ENCODE results near the gene LRWD1. TPM values are rescaled to one million over a fixed set of nuclear protein-coding genes. Genes with fewer than 3 reads are reported as not detected.

The LRWD1 gene
- total and polyA plus RNA-seq, 2 donors (not counting 1 experiment from before 2014, with no cell fraction given), result 7.4 to 14.5 TPM

Other genes starting within 250 kb of the LRWD1 start
- 2.0 and 2.3 TPM in 2 replicates for gene SH2B2, start 178.1 kb upstream of the LRWD1 start, total RNA-seq
- 0.18 and 0.43 TPM in 2 replicates for gene SH2B2, start 178.1 kb upstream of the LRWD1 start, polyA plus RNA-seq
- not detected in 2 replicates for gene SPDYE6, start 108.5 kb upstream of the LRWD1 start, total RNA-seq
- gene SPDYE6, start 108.5 kb upstream of the LRWD1 start, polyA plus RNA-seq, result not detected in 2 replicates
- gene PRKRIP1, start 68.6 kb upstream of the LRWD1 start, total RNA-seq, result 12.3 and 16.3 TPM in 2 replicates
- 12.4 and 13.8 TPM in 2 replicates for gene PRKRIP1, start 68.6 kb upstream of the LRWD1 start, polyA plus RNA-seq
- 14.9 and 26.6 TPM in 2 replicates for gene ORAI2, start 31.4 kb upstream of the LRWD1 start, total RNA-seq
- gene ORAI2, start 31.4 kb upstream of the LRWD1 start, polyA plus RNA-seq, result 20.3 and 22.1 TPM in 2 replicates
- 11.6 and 13.2 TPM in 2 replicates for gene ALKBH4, start 121 bp upstream of the LRWD1 start, total RNA-seq
- 3.7 and 4.3 TPM in 2 replicates for gene ALKBH4, start 121 bp upstream of the LRWD1 start, polyA plus RNA-seq
- gene POLR2J, start 13.9 kb downstream of the LRWD1 start, total RNA-seq, result 27.0 and 37.2 TPM in 2 replicates
- gene POLR2J, start 13.9 kb downstream of the LRWD1 start, polyA plus RNA-seq, result 55.3 and 91.2 TPM in 2 replicates
- gene RASA4B, start 52.8 kb downstream of the LRWD1 start, total RNA-seq, result 1.5 and 2.1 TPM in 2 replicates
- gene RASA4B, start 52.8 kb downstream of the LRWD1 start, polyA plus RNA-seq, result 0.68 and 1.4 TPM in 2 replicates
- gene UPK3BL2, start 78.7 kb downstream of the LRWD1 start, total RNA-seq, result 1.0 and 3.8 TPM in 2 replicates
- 1.4 and 1.9 TPM in 2 replicates for gene UPK3BL2, start 78.7 kb downstream of the LRWD1 start, polyA plus RNA-seq
- gene SPDYE2, start 86.2 kb downstream of the LRWD1 start, total RNA-seq, result not detected in 2 replicates
- not detected in 2 replicates for gene SPDYE2, start 86.2 kb downstream of the LRWD1 start, polyA plus RNA-seq
- gene POLR2J3, start 107.6 kb downstream of the LRWD1 start, total RNA-seq, result 19.5 and 28.6 TPM in 2 replicates
- gene POLR2J3, start 107.6 kb downstream of the LRWD1 start, polyA plus RNA-seq, result 29.3 and 42.5 TPM in 2 replicates
- gene RASA4, start 151.8 kb downstream of the LRWD1 start, total RNA-seq, result 2.1 and 6.2 TPM in 2 replicates
- gene RASA4, start 151.8 kb downstream of the LRWD1 start, polyA plus RNA-seq, result 3.5 and 4.5 TPM in 2 replicates
- gene UPK3BL1, start 177.8 kb downstream of the LRWD1 start, total RNA-seq, result 5.4 and 9.8 TPM in 2 replicates
- 0.21 and 2.3 TPM in 2 replicates for gene UPK3BL1, start 177.8 kb downstream of the LRWD1 start, polyA plus RNA-seq
- gene SPDYE2B, start 185.3 kb downstream of the LRWD1 start, total RNA-seq, result not detected in 2 replicates
- gene SPDYE2B, start 185.3 kb downstream of the LRWD1 start, polyA plus RNA-seq, result not detected in 2 replicates
- 1.5 and 2.1 TPM in 2 replicates for gene POLR2J2, start 206.7 kb downstream of the LRWD1 start, total RNA-seq
- gene POLR2J2, start 206.7 kb downstream of the LRWD1 start, polyA plus RNA-seq, result 1.1 and 1.4 TPM in 2 replicates